HEK293T (cell line): ENCODE results near the gene LTBR.

Source experiments
- BHLHE40 ChIP-seq: fragments of 450-650 bp; IDR thresholded peaks from 2 replicates; pipeline ENCODE4 v1.6.1; 2016; ENCODE audit warnings: mild to moderate bottlenecking, moderate library complexity, borderline replicate concordance
- CTBP1 ChIP-seq: fragments of 450-650 bp; IDR thresholded peaks from 2 replicates; pipeline ENCODE4 v1.6.1; 2016; ENCODE audit warnings: borderline replicate concordance
- ELF4 ChIP-seq: fragments of 450-650 bp; IDR thresholded peaks from 2 replicates; pipeline ENCODE4 v1.6.1; 2017; ENCODE audit warnings: antibody characterized with exemption
- FOXA1 ChIP-seq: fragments of 450-650 bp; IDR thresholded peaks from 2 replicates; pipeline ENCODE4 v1.6.1; 2016; ENCODE audit warnings: mild to moderate bottlenecking
- FOXK2 ChIP-seq: fragments of 450-650 bp; IDR thresholded peaks from 2 replicates; pipeline ENCODE4 v1.6.1; 2016; ENCODE audit warnings: mild to moderate bottlenecking
- FOXM1 ChIP-seq: fragments of 450-650 bp; IDR thresholded peaks from 2 replicates; pipeline ENCODE4 v1.6.1; 2017; ENCODE audit warnings: mild to moderate bottlenecking, borderline replicate concordance
- L3MBTL2 ChIP-seq: fragments of 450-650 bp; conservative IDR thresholded peaks from 2 replicates; pipeline ENCODE4 v1.6.1; 2016; ENCODE audit warnings: mild to moderate bottlenecking
- NFRKB ChIP-seq: fragments of 450-650 bp; IDR thresholded peaks from 2 replicates; pipeline ENCODE4 v1.6.1; 2016; ENCODE audit warnings: mild to moderate bottlenecking, moderate library complexity
- SP1 ChIP-seq: fragments of 450-650 bp; IDR thresholded peaks from 2 replicates; pipeline ENCODE4 v1.6.1; 2017
- SUZ12 ChIP-seq: fragments of 450-650 bp; IDR thresholded peaks from 2 replicates; pipeline ENCODE4 v1.6.1; 2016; ENCODE audit warnings: mild to moderate bottlenecking
- TARDBP ChIP-seq: fragments of 450-650 bp; IDR thresholded peaks from 2 replicates; pipeline ENCODE4 v1.6.1; 2016
- ZNF384 ChIP-seq: fragments of 450-650 bp; IDR thresholded peaks from 2 replicates; pipeline ENCODE4 v1.6.1; 2016
- TF ChIP-seq, protein P1 (sequence below): fragments of 450-650 bp; IDR thresholded peaks from 2 replicates; pipeline ENCODE4 v1.6.1; 2016

DNA sequence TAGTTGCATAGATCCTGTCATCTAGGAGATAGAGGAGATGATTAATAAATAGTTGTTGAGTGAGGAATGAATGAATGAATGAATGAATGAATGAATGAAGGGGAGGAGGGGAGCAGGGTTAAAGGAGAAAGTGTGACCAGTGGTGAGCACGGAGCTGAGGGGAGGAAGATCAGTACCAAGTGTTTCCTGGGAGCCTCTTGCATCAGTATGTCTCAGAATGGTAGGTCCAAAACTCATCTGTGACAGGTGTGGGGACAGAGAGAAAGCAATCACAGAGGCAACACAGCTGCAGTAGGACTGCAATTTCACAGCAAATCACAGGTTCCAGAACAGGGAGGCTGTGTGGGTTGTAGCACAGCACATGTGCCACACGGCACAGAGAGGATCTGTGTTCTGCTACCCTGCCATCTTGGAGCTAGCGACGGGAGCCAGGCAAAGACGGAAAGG lies 27.6 kb upstream of the LTBR start:
- no peak for TF ChIP-seq TARDBP
- no peak for TF ChIP-seq SUZ12
- no peak for TF ChIP-seq FOXM1
- TF ChIP-seq ELF4: no peak
- no peak for TF ChIP-seq SP1
- TF ChIP-seq FOXK2: no peak
- no peak for TF ChIP-seq FOXA1
- no peak for TF ChIP-seq L3MBTL2
- no peak for TF ChIP-seq ZNF384
- TF ChIP-seq NFRKB: no peak
- no peak for TF ChIP-seq BHLHE40
- TF ChIP-seq CTBP1: no peak
- TF ChIP-seq, protein P1, sequence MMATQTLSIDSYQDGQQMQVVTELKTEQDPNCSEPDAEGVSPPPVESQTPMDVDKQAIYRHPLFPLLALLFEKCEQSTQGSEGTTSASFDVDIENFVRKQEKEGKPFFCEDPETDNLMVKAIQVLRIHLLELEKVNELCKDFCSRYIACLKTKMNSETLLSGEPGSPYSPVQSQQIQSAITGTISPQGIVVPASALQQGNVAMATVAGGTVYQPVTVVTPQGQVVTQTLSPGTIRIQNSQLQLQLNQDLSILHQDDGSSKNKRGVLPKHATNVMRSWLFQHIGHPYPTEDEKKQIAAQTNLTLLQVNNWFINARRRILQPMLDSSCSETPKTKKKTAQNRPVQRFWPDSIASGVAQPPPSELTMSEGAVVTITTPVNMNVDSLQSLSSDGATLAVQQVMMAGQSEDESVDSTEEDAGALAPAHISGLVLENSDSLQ: no peak
